Measurements from ENCODE around the gene DCC.

Gene DCC

GRCh38 chr18:52484977-52485376 is 145.0 kb downstream of the DCC start:
- Histone ChIP-seq H3K9ac (no peak overlapping the region), H4K20me1 (no peaks in the 10 kb centered on the region), H3K27ac (no peak overlapping the region), H3K4me2 (no peak overlapping the region), H3K9me3 (no peaks in the 10 kb centered on the region), H3K36me3 (no peaks in the 10 kb centered on the region), H3K4me3 (no peak overlapping the region), H3K27me3 (no peaks in the 10 kb centered on the region), H3K4me1 (no peaks in the 10 kb centered on the region)
- no peak for TF ChIP-seq Cebpa-rat (IDR thresholded peaks at IDR 0.05)

GRCh38 chr18:52486052-52486451 is 146.1 kb downstream of the DCC start:
- no peaks in the 10 kb centered on the region for H3K4me1 ChIP-seq
- no peak overlapping the region for H3K9ac ChIP-seq
- no peak overlapping the region for H3K4me2 ChIP-seq
- no peak overlapping the region for H3K4me3 ChIP-seq
- H3K9me3 ChIP-seq: no peaks in the 10 kb centered on the region
- H3K36me3 ChIP-seq: no peaks in the 10 kb centered on the region
- no peak overlapping the region for H3K27ac ChIP-seq
- no peak for TF ChIP-seq Cebpa-rat (IDR thresholded peaks at IDR 0.05)
- H3K27me3 ChIP-seq: no peaks in the 10 kb centered on the region
- no peaks in the 10 kb centered on the region for H4K20me1 ChIP-seq

- no peak overlapping the region for H3K4me2 ChIP-seq
- H3K4me1 ChIP-seq: no peaks in the 10 kb centered on the region
- no peak overlapping the region for H3K9ac ChIP-seq
- no peak overlapping the region for H3K27ac ChIP-seq
- H3K27me3 ChIP-seq: no peaks in the 10 kb centered on the region
- peaks cover 19% of the 10 kb centered on the region for H3K9me3 ChIP-seq
- no peaks in the 10 kb centered on the region for H4K20me1 ChIP-seq
- no peak for TF ChIP-seq Cebpa-rat (IDR thresholded peaks at IDR 0.05)
- H3K4me3 ChIP-seq: no peak overlapping the region
- no peaks in the 10 kb centered on the region for H3K36me3 ChIP-seq
Measured at GRCh38 chr18:52489396-52490306, 149.7 kb downstream of the DCC start.

- Histone ChIP-seq H4K20me1 (no peaks in the 10 kb centered on the region), H3K27ac (no peak overlapping the region), H3K9me3 (peaks cover 27% of the 10 kb centered on the region), H3K4me2 (no peak overlapping the region), H3K4me3 (no peak overlapping the region), H3K27me3 (no peaks in the 10 kb centered on the region), H3K4me1 (no peaks in the 10 kb centered on the region), H3K9ac (no peak overlapping the region), H3K36me3 (no peaks in the 10 kb centered on the region)
- no peak for TF ChIP-seq Cebpa-rat (IDR thresholded peaks at IDR 0.05)
Measured at GRCh38 chr18:52496426-52496825, 156.4 kb downstream of the DCC start.

GRCh38 chr18:52499016-52499415 is 159.0 kb downstream of the DCC start:
- no peak overlapping the region for H3K4me2 ChIP-seq
- no peak for TF ChIP-seq Cebpa-rat (IDR thresholded peaks at IDR 0.05)
- no peaks in the 10 kb centered on the region for H3K27me3 ChIP-seq
- no peaks in the 10 kb centered on the region for H4K20me1 ChIP-seq
- peaks cover 12% of the 10 kb centered on the region for H3K9me3 ChIP-seq
- H3K27ac ChIP-seq: no peak overlapping the region
- no peaks in the 10 kb centered on the region for H3K36me3 ChIP-seq
- no peak overlapping the region for H3K9ac ChIP-seq
- H3K4me3 ChIP-seq: no peak overlapping the region
- no peaks in the 10 kb centered on the region for H3K4me1 ChIP-seq

- Histone ChIP-seq H3K4me2 (no peak overlapping the region), H3K4me3 (no peak overlapping the region), H3K9me3 (peaks cover 8% of the 10 kb centered on the region; the same call in 1 of the 2 replicates), H3K4me1 (no peaks in the 10 kb centered on the region), H3K9ac (no peak overlapping the region), H3K36me3 (no peaks in the 10 kb centered on the region), H3K27me3 (no peaks in the 10 kb centered on the region), H4K20me1 (no peaks in the 10 kb centered on the region), H3K27ac (no peak overlapping the region)
- TF ChIP-seq Cebpa-rat (IDR thresholded peaks at IDR 0.05): no peak
Measured at GRCh38 chr18:52499644-52500043, 159.6 kb downstream of the DCC start.

GRCh38 chr18:52504589-52504988 is 164.6 kb downstream of the DCC start:
- no peak overlapping the region for H3K27ac ChIP-seq

GRCh38 chr18:52510139-52510538 is 170.1 kb downstream of the DCC start:
- Histone ChIP-seq H3K27me3 (no peaks in the 10 kb centered on the region), H4K20me1 (no peaks in the 10 kb centered on the region), H3K4me3 (no peak overlapping the region), H3K9ac (no peak overlapping the region), H3K9me3 (no peaks in the 10 kb centered on the region), H3K27ac (no peak overlapping the region), H3K36me3 (no peaks in the 10 kb centered on the region), H3K4me2 (no peak overlapping the region), H3K4me1 (no peaks in the 10 kb centered on the region)
- no peak for TF ChIP-seq Cebpa-rat (IDR thresholded peaks at IDR 0.05)

More at GRCh38 chr18:52504589-52504988, 164.6 kb downstream of the DCC start:
- H3K4me2 ChIP-seq: no peak overlapping the region
- H3K9me3 ChIP-seq: no peaks in the 10 kb centered on the region
- H3K9ac ChIP-seq: no peak overlapping the region
- no peaks in the 10 kb centered on the region for H3K4me1 ChIP-seq
- H3K4me3 ChIP-seq: no peak overlapping the region
- no peaks in the 10 kb centered on the region for H3K27me3 ChIP-seq
- H4K20me1 ChIP-seq: no peaks in the 10 kb centered on the region
- H3K36me3 ChIP-seq: no peaks in the 10 kb centered on the region
- TF ChIP-seq Cebpa-rat (IDR thresholded peaks at IDR 0.05): no peak

- TF ChIP-seq Cebpa-rat (IDR thresholded peaks at IDR 0.05): no peak
- no peak overlapping the region for H3K4me3 ChIP-seq
Measured at GRCh38 chr18:52518086-52518485, 178.1 kb downstream of the DCC start.

GRCh38 chr18:52519021-52519420 is 179.0 kb downstream of the DCC start:
- no peak overlapping the region for H3K9ac ChIP-seq
- no peak overlapping the region for H3K4me3 ChIP-seq
- H3K27me3 ChIP-seq: no peaks in the 10 kb centered on the region
- no peak overlapping the region for H3K4me2 ChIP-seq
- H3K36me3 ChIP-seq: no peaks in the 10 kb centered on the region
- TF ChIP-seq Cebpa-rat (IDR thresholded peaks at IDR 0.05): no peak
- no peaks in the 10 kb centered on the region for H3K4me1 ChIP-seq
- no peak overlapping the region for H3K27ac ChIP-seq
- H4K20me1 ChIP-seq: no peaks in the 10 kb centered on the region
- no peaks in the 10 kb centered on the region for H3K9me3 ChIP-seq

More at GRCh38 chr18:52518086-52518485, 178.1 kb downstream of the DCC start:
- no peak overlapping the region for H3K4me2 ChIP-seq
- H3K27ac ChIP-seq: no peak overlapping the region
- no peaks in the 10 kb centered on the region for H3K9me3 ChIP-seq
- H3K27me3 ChIP-seq: no peaks in the 10 kb centered on the region
- H4K20me1 ChIP-seq: no peaks in the 10 kb centered on the region
- H3K4me1 ChIP-seq: no peaks in the 10 kb centered on the region
- no peak overlapping the region for H3K9ac ChIP-seq
- no peaks in the 10 kb centered on the region for H3K36me3 ChIP-seq

Data from BLaER1 (cell line).